Posterior vena cava (tissue), 2 donors: Measurements from ENCODE around the gene LYPLA2. TPM values are rescaled to one million over a fixed set of nuclear protein-coding genes. Genes with fewer than 3 reads are reported as not detected.
"Not testable (repeated sequence)": the region's sequence is repeated elsewhere in the genome, so short reads cannot be mapped to it uniquely, and the experiment has no call there.

ENCODE experiments used
- DNase-seq: peaks from one replicate; pipeline ENCODE4 v3.0.0-alpha.2; 2020; ENCODE audit warnings: low spot score
- intact Hi-C, 2 donors: fragments of 100-400 bp; cut with DNase I; formaldehyde crosslinking; loops; one replicate each; pipeline versions ENCODE4 v1.14.1 to v1.14.2; 2022 to 2023
- total RNA-seq, 2 donors: library from RNA; stranded (reverse); fragmentation: NEBNext Ultra II Directional; extraction: Animal tissue kit (Norgen Biotek cat#: 25700); gene quantifications; one replicate each; pipeline ENCODE4 v1.2.1, GENCODE V29; 2021
- donor health status: DM: yes; HTN: yes; CAD: no.
- donor health status: DM: yes; HTN: yes; CAD: no.

The LYPLA2 gene
- total RNA-seq, 2 donors from 2014 or later: 21.1 to 21.8 TPM

DNA sequence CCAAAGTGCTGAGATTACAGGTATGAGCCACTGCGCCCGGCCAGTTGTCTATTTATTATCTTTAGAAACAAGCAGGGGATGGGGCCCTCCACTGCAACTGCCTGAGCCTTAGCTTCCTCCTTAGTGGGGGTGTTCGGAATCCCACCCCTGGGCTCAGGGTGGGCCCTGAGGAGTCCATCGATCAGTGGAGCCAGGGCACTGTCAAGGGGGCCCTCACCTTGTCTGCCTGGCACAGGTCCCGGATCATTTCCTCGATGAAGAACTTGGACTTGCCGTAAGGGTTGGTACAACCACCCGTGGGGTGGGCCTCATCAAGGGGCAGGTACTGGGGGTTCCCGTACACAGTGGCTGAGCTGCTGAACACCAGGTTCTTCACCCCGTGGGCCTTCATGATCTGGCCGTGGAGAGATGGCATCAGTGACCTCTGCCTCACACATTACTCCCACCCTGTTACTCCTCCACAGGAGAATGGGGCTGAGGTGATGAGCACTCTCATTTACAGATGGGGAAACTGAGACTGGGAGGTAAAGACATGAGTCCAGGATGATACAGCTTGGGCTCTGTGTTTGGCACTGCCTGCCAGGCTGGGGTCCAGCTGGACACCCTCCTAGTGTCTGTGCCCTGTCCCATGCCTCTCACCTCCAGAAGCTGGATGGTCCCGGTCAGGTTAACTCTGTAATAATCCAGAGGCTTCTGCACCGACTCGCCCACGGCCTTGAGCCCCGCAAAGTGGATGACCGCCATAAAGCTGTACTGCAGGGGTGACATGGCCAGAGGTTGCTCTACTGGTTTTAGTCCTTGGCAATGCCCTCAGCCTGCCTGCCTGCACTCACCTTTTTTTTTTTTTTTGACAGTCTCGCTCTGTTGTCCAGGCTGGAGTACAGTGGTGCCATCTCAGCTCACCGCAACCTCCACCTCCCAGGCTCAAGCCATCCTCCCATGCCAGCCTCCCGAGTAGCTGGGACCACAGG is 6.8 kb downstream of the LYPLA2 start:
- DNase-seq: peak; percentile 63
- intact Hi-C loops: no loop called here

DNA sequence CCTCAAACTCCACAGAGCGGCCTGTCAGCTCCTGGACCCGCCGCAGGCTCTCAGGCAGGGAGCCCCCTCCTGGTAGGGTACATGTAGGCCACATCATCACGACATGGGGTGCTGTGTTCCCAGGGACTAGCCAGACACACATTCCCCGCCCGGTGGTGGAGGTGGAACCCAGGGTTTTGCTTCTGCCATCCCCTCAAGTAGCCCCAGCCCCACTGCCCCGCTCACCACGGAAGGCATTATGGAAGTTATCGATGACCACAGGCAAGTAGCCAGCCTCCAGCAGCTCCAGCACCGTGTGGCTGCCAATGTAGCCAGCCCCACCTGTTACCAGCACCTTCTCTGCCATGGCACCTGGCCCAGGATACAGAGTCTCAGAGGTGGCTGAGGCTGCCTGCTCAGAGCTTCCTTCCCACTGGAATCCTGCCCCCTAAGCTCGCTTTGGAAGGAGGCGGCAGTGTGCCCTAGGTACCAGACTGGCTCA is 7.8 kb downstream of the LYPLA2 start:
- intact Hi-C loops: no loop called here
- DNase-seq: peak; percentile 75

DNA sequence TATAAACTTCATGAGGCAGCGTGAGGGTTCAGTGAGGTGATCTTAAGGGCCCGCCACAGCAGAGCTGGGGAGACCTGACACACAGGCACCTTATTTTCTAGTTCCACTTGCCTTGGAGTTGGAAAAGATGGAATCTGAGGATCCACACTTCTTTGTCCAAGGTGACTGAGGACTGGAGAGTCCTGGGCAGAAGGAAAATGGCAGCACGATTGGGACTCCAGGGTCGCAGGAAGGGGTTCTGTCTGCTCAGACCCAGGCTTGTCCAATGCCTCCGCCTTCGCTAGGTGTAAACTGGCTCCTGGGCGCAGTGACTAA is 8.3 kb downstream of the LYPLA2 start:
- DNase-seq: no peak
- intact Hi-C loops: no loop called here

DNA sequence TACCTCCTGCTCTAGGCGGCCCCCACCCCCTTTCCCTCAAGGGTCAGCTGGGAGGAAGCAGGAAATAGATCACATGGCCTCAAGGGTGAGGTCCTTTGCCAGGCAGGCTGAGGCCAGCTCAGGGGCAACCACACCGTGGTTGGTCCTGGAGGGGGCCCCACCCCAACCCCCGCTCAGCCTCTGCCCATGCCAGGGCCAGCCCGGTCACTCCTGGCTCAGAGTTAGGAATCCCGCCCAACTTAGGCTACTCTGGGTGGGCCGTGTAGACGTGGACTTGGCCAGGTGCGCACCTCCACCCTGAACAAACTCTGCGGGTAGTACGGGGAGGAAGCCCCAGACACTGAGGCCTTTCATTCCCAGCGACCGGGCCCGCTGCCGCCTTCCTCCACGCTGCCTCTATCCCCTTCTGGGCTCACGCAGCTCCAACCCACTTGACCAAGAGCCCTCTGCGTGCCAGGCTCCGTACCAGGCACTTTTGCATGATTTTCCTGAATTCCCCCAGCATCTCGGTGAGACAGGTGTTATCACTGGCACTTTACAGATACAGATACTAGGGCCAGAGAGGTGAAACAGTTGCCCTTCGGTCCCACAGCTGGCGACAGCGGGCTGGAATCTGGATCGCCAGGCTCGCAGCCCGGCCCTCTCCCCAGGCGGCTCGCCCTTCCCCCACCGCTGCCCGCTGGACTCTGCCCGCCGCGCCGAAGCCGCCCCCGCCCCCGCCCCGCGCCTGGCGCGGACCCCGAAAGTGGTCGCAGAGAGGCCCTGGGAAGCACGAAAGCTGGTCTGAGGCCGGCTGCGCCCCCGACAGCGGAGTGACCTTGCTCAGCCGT is 8.8 kb downstream of the LYPLA2 start:
- DNase-seq: peak; percentile 87
- intact Hi-C loops: no loop called here

DNA sequence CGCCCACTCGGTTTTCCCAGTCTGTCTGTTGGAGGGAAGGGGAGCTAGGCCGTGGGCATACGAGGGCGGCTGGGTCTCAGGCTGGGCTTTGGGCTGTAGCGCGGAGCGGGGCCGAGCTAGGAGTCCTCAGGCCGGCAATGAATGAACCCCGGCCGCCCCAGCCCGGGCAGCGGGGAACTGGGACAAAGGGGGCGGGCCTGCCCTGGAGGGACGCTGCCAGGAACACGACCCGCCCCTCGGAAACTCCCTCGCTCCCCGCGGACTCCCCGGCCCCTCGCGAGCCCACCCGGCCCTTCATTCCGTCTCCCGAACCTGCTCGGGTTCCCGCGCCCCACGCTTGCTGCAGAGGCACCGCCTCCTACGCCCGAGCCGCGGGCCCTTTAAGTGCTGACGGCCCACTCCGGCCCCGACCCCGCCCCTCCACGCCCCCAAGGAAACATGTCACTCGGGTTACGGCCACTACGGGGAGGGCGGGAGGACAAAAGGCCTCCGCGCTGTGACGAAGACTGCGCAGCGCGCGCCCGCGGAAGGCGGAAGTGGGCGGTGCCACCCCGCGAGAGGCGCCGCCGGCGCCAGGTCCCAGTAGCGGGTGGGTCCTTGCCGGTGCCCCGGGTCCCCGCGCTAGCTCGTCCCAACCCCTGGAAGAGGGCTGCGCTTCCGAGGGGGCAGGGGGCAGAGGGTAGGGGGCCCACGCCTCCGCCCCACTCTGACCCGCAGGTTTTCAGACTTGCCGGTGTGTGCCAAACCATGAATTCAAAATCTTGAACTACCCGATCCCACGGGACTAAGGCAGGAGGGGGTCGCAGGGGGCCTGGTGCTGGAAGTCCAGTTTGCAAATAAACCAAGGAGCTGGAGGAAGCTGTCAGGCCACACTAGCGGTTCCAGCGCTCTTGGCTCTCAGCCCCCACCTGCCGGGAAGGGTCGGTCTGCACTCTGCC is 9.7 kb downstream of the LYPLA2 start, which contains the start of gene GALE:
Gene GALE, minus strand, starts transcription at position 355 of the 938 bp plus-strand sequence. CDS start 1,747 bp downstream, outside the sequence.
- intact Hi-C loops: no loop called here
- peak; percentile 99 for DNase-seq

DNA sequence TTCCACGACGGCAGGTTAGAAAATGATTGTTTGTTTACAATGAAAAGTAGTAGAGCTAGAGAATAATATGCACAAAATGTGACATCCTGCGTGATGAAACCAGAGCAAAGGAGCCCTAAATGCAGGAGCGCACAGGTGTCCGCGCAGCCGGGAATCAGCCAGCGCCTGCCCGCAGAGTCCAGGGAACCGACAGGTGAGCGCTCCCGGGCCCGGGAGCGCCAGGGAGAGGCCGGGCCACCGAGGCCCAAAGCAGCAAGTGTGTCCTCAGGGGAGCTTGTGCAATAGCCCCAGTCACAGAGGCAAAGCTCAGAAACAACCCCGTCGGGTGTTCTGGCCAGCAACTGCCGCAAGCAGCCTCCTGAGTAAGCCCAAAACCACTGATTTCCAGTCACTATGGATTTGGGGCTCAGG is 10.4 kb downstream of the LYPLA2 start:
- intact Hi-C loops: no loop called here
- no peak for DNase-seq

DNA sequence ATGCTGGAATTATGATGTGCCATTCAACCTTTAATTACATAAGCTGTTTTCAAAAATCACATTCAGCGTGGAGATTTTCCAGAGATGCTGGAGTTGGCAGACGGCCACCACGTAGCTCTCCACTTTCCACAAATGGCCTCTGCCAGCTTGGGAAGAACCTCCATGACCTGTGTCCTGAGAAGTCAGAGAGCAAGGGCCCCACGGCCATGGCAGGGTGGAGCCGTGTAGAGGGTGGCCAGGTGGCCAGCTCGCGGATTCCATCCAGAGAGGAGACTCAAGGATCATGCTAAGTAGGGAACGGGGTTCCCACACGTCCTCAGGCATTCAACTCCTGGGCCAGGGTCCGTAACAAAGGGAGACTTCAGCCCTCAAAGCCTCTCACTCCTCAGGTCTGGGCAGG is 10.9 kb downstream of the LYPLA2 start:
- DNase-seq: no peak
- intact Hi-C loops: no loop called here

DNA sequence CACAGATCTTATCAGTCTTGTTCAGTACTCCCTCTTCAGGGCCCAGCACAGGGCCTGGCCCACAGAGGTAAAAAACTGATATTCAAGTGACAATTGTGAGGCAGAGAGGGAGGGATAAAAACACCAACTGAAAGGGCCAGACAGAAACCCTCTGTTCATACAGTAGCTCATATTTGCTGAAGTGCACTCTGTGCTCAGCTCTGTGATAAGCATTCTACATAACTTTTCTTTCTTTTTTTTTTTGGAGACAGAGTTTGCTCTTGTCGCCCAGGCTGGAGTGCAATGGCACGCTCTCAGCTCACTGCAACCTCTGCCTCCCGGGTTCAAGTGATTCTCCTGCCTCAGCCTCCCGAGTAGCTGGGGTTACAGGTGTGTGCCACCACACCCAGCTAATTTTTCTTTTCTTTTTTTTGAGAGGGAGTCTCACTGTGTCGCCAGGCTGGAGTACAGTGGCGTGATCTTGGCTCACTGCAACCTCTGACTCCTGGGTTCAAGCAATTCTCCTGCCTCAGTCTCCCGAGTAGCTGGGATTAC is 11.9 kb downstream of the LYPLA2 start:
- DNase-seq, intact Hi-C loops: not testable (repeated sequence)

DNA sequence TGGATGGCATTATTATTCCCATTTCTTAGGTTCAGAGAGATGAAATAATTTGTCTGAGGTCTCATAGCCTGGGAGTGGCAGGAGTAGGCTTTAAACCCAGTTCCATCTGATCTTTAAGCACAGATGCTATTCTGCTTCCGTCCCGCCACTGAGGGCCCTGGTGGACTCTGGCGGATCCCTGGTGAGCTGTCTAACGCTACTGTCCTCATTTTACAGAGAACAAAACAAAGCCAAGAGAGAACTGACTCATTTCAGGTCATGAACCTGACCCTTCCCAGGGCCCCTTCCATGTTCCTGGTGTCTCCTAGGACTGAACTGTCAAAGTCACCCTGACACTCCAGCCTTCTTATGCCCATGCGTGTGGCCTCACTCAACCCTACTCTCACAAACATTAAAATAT is 12.7 kb downstream of the LYPLA2 start:
- DNase-seq: no peak
- intact Hi-C loops: no loop called here

DNA sequence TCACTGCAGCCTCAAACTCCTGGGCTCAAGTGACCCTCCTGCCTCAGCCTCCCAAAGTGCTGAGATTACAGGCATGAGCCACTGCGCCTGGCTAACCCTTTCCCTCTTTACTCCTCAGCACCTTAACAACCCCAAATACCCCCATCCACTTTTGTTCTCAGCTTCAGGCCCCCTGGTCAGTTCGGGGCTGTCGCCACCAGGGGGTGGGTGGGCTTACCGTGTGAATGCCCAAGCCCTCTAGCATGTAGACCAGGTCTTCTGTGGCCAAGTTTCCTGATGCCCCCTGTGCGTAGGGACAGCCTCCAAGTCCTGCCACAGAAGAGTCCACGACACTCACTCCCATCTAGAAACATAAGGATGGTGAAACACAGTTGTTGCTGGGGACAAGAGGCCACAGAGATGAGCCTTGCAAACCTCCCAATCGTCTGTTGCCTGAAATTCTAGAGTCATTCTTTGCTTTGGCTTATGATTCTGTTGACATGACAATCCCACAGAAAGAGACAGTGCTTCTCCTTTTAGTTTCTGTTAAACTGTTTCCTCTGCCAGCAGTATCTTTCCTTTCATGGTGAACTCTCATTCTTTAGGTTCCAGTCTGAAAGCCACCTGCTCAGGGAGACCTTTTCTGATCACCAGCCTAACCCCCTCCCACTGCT is 13.4 kb downstream of the LYPLA2 start:
- intact Hi-C loops: no loop called here
- DNase-seq: no peak

DNA sequence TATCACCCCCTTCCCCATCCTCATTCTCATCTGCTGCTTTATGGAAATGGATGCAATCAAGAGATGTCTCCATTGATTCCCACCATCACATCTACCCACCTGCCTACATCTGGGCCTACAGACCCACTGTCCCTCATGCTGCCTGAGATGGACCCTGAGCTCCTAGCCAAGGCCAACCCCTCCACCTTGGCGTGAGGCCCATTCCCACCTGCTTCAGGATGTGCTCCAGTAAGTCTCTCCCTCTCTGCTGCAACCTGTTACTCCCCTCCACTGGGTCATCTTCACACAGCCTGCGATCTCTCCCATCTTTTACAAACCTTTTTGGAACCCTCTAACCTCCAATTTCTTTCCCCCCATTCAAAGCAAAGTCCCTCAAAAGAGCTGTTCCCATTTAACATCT is 14.1 kb downstream of the LYPLA2 start:
- peak; percentile 38 for DNase-seq
- intact Hi-C loops: no loop called here

DNA sequence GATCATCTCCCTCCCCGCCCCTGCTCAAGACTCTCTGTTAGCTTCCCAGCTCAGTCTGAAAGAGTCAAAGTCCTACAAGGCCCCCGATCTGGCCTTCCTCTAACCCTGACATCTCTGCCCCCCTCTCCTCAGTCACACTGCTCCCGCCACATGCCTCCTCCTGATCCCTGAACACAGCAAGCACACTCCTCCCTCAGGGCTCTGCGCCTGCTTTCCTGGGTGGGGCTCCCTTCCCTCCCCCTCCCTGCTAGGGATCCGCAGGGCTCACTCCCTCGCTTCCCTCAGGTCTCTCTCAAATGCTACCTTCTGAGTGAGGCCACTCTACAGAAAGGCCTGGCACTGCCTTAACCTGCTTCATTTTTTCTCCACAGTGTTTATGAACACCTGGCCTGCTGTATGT is 15.3 kb downstream of the LYPLA2 start:
- no peak for DNase-seq
- intact Hi-C loops: no loop called here

DNA sequence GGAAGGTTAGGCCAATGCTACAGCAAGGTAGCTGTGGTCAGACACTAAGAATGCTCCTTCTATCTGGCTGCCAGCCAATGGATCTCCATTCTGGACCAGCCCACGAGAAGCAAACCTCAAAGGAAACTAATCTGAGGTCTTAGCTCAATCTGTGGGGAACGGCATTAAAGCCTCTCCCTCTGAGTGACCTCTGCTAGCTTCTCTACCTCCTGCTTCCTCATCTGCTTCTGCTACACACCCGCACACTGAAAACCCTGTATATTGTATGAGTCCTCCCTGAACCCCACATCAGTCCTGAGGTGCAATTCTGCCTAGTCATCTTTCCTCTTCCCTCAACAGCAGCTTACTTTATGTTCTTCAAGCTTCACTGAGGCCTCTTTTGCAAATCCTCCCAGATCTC is 16.5 kb downstream of the LYPLA2 start:
- intact Hi-C loops: no loop called here

DNA sequence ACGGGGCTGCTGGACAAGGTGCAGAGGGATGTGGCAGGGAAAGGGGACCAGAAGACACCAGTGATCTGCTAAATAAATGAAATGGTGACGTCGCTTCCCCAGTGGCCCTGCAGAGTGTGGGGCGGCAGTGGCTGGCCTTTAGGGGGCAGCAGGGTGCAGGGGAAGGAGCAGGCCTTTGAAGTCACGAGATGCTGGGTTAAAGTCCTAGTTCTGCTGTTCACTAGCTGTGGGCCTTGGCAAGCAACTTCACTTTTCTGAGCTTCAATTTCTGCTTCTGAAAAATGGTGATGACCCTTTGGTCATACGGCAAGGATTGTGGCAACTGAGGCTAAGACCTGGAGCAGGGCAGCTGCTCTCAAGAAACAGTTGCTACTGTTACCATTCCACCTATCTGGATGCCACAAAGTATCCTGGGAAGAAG is 18.8 kb downstream of the LYPLA2 start:
- intact Hi-C loops: no loop called here
- peak; percentile 92 for DNase-seq

More for the DNA sequence above, 16.5 kb downstream of the LYPLA2 start:
- no peak for DNase-seq

DNA sequence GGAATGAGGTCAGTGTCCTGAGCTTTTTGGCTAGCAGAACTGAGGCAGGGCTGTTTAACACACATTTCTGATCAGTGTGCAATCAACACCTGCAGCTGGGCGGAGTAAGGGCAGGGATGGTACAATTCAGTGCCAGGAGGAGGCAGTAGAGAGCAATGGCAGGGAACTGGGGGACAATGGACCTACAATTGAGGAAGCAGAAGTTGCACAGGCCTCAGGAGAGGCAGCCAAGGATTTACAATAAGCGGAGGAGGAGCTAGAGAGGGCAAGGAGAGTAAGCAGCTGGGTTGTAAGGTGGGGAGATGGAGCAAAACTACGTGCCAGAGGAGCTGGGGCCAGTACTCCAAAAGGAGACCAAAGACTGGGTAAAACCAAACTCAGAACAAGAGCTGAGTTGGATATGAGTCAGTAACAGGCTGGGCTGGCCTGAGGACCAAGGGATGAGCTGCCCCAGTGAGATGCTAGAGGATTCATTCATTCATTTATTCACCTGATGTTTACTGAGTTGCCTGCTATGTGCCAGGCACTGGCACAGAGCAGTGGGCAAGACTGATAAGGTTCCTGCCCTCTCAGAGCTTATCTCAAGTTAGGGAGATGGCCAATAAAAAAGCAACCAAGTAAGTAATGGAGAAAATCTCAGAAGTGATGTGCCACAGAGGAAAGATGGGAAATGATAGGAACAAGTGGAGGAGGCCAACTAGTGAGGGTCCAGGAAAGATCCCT is 20.0 kb downstream of the LYPLA2 start:
- peak; percentile 80 for DNase-seq
- intact Hi-C loops: no loop called here

DNA sequence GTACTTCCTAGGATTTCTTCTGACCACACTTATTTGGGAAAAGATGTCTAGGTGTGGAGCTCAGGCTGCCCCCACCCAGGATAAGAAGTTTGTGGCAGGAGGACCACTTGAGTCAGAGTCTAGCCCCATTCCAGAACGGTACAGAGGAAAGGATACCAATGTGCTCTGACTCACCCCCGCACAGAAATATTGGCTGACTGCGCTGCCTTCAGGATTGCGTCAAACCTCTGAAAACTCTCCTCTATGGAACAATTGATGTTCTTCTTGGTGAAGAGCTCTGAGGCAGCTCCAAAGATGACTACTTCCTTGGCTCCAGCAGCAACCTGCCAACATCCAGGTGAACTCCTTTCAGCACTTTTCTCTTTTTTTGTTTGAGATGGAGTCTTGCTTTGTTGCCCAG is 23.1 kb downstream of the LYPLA2 start:
- DNase-seq: peak; percentile 2

DNA sequence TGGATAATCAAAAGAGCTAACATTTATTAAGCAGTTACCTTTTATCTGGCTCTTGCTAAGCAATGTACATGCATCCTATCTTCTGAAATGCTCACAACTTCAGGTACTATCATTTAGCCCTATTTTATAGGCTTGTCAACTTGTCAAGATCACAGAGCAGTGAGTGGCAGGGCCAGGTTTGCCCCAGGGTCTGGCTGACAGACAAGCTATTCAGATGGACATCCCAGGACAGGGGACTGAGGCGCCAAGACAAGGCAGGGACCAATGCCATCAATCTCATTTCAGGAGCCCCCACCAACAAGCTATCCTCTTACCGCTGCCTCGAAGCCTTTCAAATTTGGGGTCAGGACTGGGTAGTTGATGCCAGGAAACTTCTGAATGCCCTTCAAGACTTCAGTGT is 25.4 kb downstream of the LYPLA2 start:
- intact Hi-C loops: no loop called here

More for the DNA sequence above, 23.1 kb downstream of the LYPLA2 start:
- intact Hi-C loops: no loop called here

DNA sequence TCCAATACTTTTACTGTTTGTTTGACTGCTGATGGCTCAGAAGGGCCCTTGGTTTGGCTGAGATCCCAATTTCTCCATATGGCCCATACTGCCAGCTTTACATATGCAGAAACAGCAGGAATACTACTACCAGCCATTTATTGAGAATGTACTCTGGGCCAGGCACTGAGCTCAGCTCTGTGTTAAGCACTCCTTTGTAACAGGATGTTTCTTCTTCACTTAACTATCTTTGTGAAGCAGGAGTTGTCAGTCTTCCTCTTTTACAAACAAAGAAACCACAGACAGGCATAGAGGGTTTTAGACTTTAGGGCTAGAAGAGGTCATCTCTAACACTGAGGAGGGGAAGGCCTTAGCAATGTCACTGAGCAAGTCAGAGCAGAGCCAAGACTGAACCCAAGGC is 26.0 kb downstream of the LYPLA2 start:
- intact Hi-C loops: no loop called here
- no peak for DNase-seq

More for the DNA sequence above, 25.4 kb downstream of the LYPLA2 start:
- DNase-seq: no peak
